A549 (cell line): ENCODE results near the gene CACUL1. TPM values are rescaled to one million over a fixed set of nuclear protein-coding genes. Genes with fewer than 3 reads are reported as not detected.

Source experiments
- ATAC-seq, 2 experiments: fragments of 200-7000 bp in 1 of 2; fragments of >200 bp in 1 of 2; cut with Nextera tagmentation in 1 of 2; cut with Tn5 transposase in 1 of 2; 3 replicates each; pipeline versions ENCODE4 v1.8.0 to v1.9.1; 2018 to 2020; ENCODE audit warnings: mild to moderate bottlenecking in 1 of 2, moderate library complexity in 1 of 2
- CTCF ChIA-PET: fragments of 300-600 bp; sonication (Branson Sonifier 250); formaldehyde crosslinking; extraction: SDS; loops from one replicate; lab custom pipeline; 2021; ENCODE audit warnings: antibody characterized with exemption, inconsistent platforms; lab: Yijun Ruan, JAX
- POLR2A ChIA-PET: fragments of 350-600 bp; formaldehyde crosslinking; extraction: SDS; loops from one replicate; lab custom pipeline; 2021; ENCODE audit warnings: antibody characterized with exemption, inconsistent platforms; lab: Yijun Ruan, JAX
- DNase-seq, 2 experiments: peaks; one replicate each; pipeline versions ENCODE4 v3.0.0 to v3.0.0-alpha.2; 2011 to 2016; ENCODE audit warnings: low read depth in 1 of 2, low spot score in 1 of 2
- FAIRE-seq: peaks from 2 replicates; lab custom pipeline; 2011; peaks lifted over from hg19 to GRCh38; lab: Jason Lieb, UNC
- H3K27ac ChIP-seq, 2 experiments: fragments of >200 bp; sonication (Bioruptor Twin); formaldehyde crosslinking; 3 replicates each; pipeline ENCODE4 v1.5.1; 2016 to 2017
- H3K4me1 ChIP-seq: fragments of >200 bp; sonication (Bioruptor Twin); formaldehyde crosslinking; 3 replicates; pipeline ENCODE4 v1.6.1; 2016
- H3K4me2 ChIP-seq: fragments of >200 bp; sonication (Bioruptor Twin); formaldehyde crosslinking; 3 replicates; pipeline ENCODE4 v1.6.1; 2016
- H3K4me3 ChIP-seq: fragments of >200 bp; sonication (Bioruptor Twin); formaldehyde crosslinking; 3 replicates; pipeline ENCODE4 v1.5.1; 2016
- H3K9me3 ChIP-seq: fragments of >200 bp; sonication (Bioruptor Twin); formaldehyde crosslinking; 3 replicates; pipeline ENCODE4 v1.6.1; 2016
- ATOH8 ChIP-seq: fragments of 250-450 bp; sonication (Bioruptor Pico); IDR thresholded peaks from 2 replicates; pipeline ENCODE4 v1.5.0; 2020; ENCODE audit warnings: low read depth, mild to moderate bottlenecking, moderate library complexity
- BCL3 ChIP-seq: fragments of >200 bp; sonication (Bioruptor Twin); formaldehyde crosslinking; IDR thresholded peaks from 3 replicates; pipeline ENCODE4 v1.6.1; 2016
- CBX2 ChIP-seq: fragments of 200-600 bp; sonication (generic); IDR thresholded peaks from 2 replicates; pipeline ENCODE4 v1.6.1; 2016; ENCODE audit warnings: low read depth, mild to moderate bottlenecking, borderline replicate concordance
- CEBPB ChIP-seq, 2 experiments: fragments of >200 bp in 1 of 2; sonication (Bioruptor Twin) in 1 of 2; formaldehyde crosslinking in 1 of 2; IDR thresholded peaks; 2 replicates each; pipeline ENCODE4 v1.6.1; 2012 to 2016
- CHD2 ChIP-seq: fragments of 150-350 bp; IDR thresholded peaks from 2 replicates; pipeline ENCODE4 v1.6.1; 2014; ENCODE audit warnings: low read length; ENCODE audit not compliant: partially characterized antibody
- E2F6 ChIP-seq: IDR thresholded peaks from 2 replicates; pipeline ENCODE4 v1.6.1; 2012; ENCODE audit warnings: low read depth, borderline replicate concordance
- EHMT2 ChIP-seq: fragments of 200-600 bp; sonication (generic); IDR thresholded peaks from 2 replicates; pipeline ENCODE4 v1.6.1; 2016; ENCODE audit warnings: antibody characterized with exemption, low read depth, mild to moderate bottlenecking, moderate library complexity
- EP300 ChIP-seq, 2 experiments: fragments of >200 bp; sonication (Bioruptor Twin); formaldehyde crosslinking; IDR thresholded peaks; 2 replicates in 1 of 2; 3 replicates in 1 of 2; pipeline ENCODE4 v1.6.1; 2016 to 2017
- ESRRA ChIP-seq: fragments of 150-350 bp; IDR thresholded peaks from 2 replicates; pipeline ENCODE4 v1.6.1; 2014; ENCODE audit warnings: mild to moderate bottlenecking, low read length, borderline replicate concordance
- FOSL2 ChIP-seq, 2 experiments: fragments of 450-650 bp in 1 of 2; fragments of >200 bp in 1 of 2; sonication (Bioruptor Twin) in 1 of 2; formaldehyde crosslinking; IDR thresholded peaks; 2 replicates each; pipeline versions ENCODE4 v1.5.0 to v1.6.1; 2016 to 2020; ENCODE audit warnings: mild to moderate bottlenecking in 1 of 2, moderate library complexity in 1 of 2
- HDAC2 ChIP-seq: fragments of 200-600 bp; sonication (generic); IDR thresholded peaks from 2 replicates; pipeline ENCODE4 v1.6.1; 2016
- HMGXB4 ChIP-seq: fragments of 250-450 bp; sonication (Bioruptor Pico); IDR thresholded peaks from 2 replicates; pipeline ENCODE4 v1.5.0; 2021; ENCODE audit warnings: mild to moderate bottlenecking, moderate library complexity, borderline replicate concordance
- HOXB13 ChIP-seq: fragments of 250-450 bp; sonication (Bioruptor Pico); IDR thresholded peaks from 2 replicates; pipeline ENCODE4 v1.5.0; 2020; ENCODE audit warnings: low read depth, mild to moderate bottlenecking, moderate library complexity
- KDM1A ChIP-seq: fragments of 200-600 bp; sonication (generic); IDR thresholded peaks from 2 replicates; pipeline ENCODE4 v1.6.1; 2016; ENCODE audit warnings: low read depth, mild to moderate bottlenecking
- RCOR1 ChIP-seq: fragments of 150-350 bp; IDR thresholded peaks from 2 replicates; pipeline ENCODE4 v1.6.1; 2014; ENCODE audit warnings: antibody characterized with exemption, low read length, low read depth
- REST ChIP-seq: fragments of 200-600 bp; sonication (generic); IDR thresholded peaks from 2 replicates; pipeline ENCODE4 v1.6.1; 2016; ENCODE audit warnings: antibody characterized with exemption, mild to moderate bottlenecking, moderate library complexity
- RNF2 ChIP-seq: fragments of 200-600 bp; sonication (generic); IDR thresholded peaks from 2 replicates; pipeline ENCODE4 v1.6.1; 2016; ENCODE audit warnings: low read depth, mild to moderate bottlenecking, antibody characterized with exemption, moderate library complexity, borderline replicate concordance
- SREBF2 ChIP-seq: fragments of 450-650 bp; IDR thresholded peaks from 2 replicates; pipeline ENCODE4 v1.6.1; 2014; ENCODE audit warnings: mild to moderate bottlenecking, moderate library complexity
- USF2 ChIP-seq: fragments of 450-650 bp; IDR thresholded peaks from 2 replicates; pipeline ENCODE4 v1.6.1; 2014; ENCODE audit warnings: antibody characterized with exemption
- ZC3H11A ChIP-seq: fragments of 450-650 bp; IDR thresholded peaks from 2 replicates; pipeline ENCODE4 v1.6.1; 2014; ENCODE audit warnings: antibody characterized with exemption, mild to moderate bottlenecking
- WGBS: methylation state at CpG from one replicate; pipeline ENCODE4 v1.1.6; 2017; ENCODE audit errors: missing lambda C conversion rate; 5-methylcytosine and 5-hydroxymethylcytosine counted together
- polyA plus RNA-seq, 4 experiments: library from polyadenylated mRNA; depleted of rRNA in 3 of 4; stranded (reverse); fragments of >200 nt; fragmentation: RNase III in 1 of 4; extraction: RNeasy Plus Mini Kit Qiagen cat#74134 plus additional on column Dnase treatment in 1 of 4; gene quantifications; 2 replicates in 3 of 4; 3 replicates in 1 of 4; pipeline ENCODE4 v1.2.3, GENCODE V29; 2011 to 2017

Gene CACUL1
- polyA plus RNA-seq, 2 of the 4 experiments (the other 2 are of a cell fraction) = 8.7 to 15.6 TPM

GRCh38 chr10:118769898-118770600, 15.3 kb upstream of the CACUL1 start:
- POLR2A ChIA-PET = no interaction called here
- CTCF ChIA-PET = interaction anchor here (1.0 kb wide), 1 partner anchor 90 kb away, joined by 3 read pairs; no protein-coding TSS in a partner anchor

GRCh38 chr10:118768041-118768919, 13.5 kb upstream of the CACUL1 start:
- H3K9me3 ChIP-seq = 0 out of 3 replicates have a peak, but pooled peaks cover 2% of the 10 kb centered on the region
- 55% methylated on average over 6 of the region's 6 CpGs for WGBS
- POLR2A ChIA-PET = no interaction called here
- H3K4me3 ChIP-seq = no peak overlapping the region
- no peak overlapping the region for H3K4me2 ChIP-seq
- no peak for DNase-seq
- FAIRE-seq = no peak
- H3K4me1 ChIP-seq = no peaks in the 10 kb centered on the region
- CTCF ChIA-PET = interaction anchor here (0.9 to 1.0 kb wide), 2 partner anchors 9 to 37 kb away, joined by 3 read pairs; no protein-coding TSS in a partner anchor
- ATAC-seq = no peak
- H3K27ac ChIP-seq = no peak overlapping the region
- TF ChIP-seq KDM1A = no peak
- no peak for TF ChIP-seq ATOH8 (CRISPR knock-in tag)
- TF ChIP-seq USF2 = no peak
- TF ChIP-seq REST = no peak
- TF ChIP-seq CHD2 = no peak
- TF ChIP-seq CEBPB (IDR thresholded peaks at IDR 0.05) = no peak
- TF ChIP-seq FOSL2 (IDR thresholded peaks at IDR 0.05) = no peak
- TF ChIP-seq FOSL2 (CRISPR knock-in tag; IDR thresholded peaks at IDR 0.05) = no peak

More at GRCh38 chr10:118769898-118770600, 15.3 kb upstream of the CACUL1 start:
- DNase-seq (no peak), FAIRE-seq (no peak), ATAC-seq (no peak)
- Histone ChIP-seq H3K9me3 (0 out of 3 replicates have a peak, but pooled peaks cover 2% of the 10 kb centered on the region), H3K4me3 (no peak overlapping the region), H3K4me1 (no peaks in the 10 kb centered on the region), H3K27ac (no peak overlapping the region), H3K4me2 (no peak overlapping the region)
- TF ChIP-seq EP300 (IDR thresholded peaks at IDR 0.05) (no peak), SREBF2 (no peak), ESRRA (no peak), EHMT2 (no peak), E2F6 (no peak), ZC3H11A (no peak), KDM1A (no peak), HDAC2 (no peak), HMGXB4 (CRISPR knock-in tag) (no peak), BCL3 (no peak), HOXB13 (CRISPR knock-in tag) (no peak), USF2 (no peak), CBX2 (no peak), RCOR1 (no peak), RNF2 (no peak)
- WGBS = 54% methylated on average over 9 of the region's 9 CpGs
